Activated CD4-positive, alpha-beta T cell treated with anti-CD3 and anti-CD28 coated beads, Interleukin-2, amount 50 U/mL, for 48 hours (primary cell): ENCODE data around the gene NEU4.
A peak's percentile ranks its signal among the peaks of the same experiment; 100 is the strongest.
"Not testable (repeated sequence)": the region's sequence is repeated elsewhere in the genome, so short reads cannot be mapped to it uniquely, and the experiment has no call there.

Experiments
- DNase-seq, 2 experiments: peaks; one replicate each; pipeline ENCODE4 v3.0.0-alpha.2; 2020

Gene NEU4

GRCh38 chr2:241814393-241814642 lies 5.3 kb downstream of the NEU4 start:
- no peak for DNase-seq

- DNase-seq = no peak
Measured at GRCh38 chr2:241814643-241815476, 5.9 kb downstream of the NEU4 start.

GRCh38 chr2:241815477-241816430 lies 6.8 kb downstream of the NEU4 start:
- peak in 1 of 2 experiments; percentile 1 for DNase-seq

- DNase-seq = peak in 1 of 2 experiments; percentile 2
Measured at GRCh38 chr2:241816431-241817121, 7.6 kb downstream of the NEU4 start.

GRCh38 chr2:241817126-241817820 lies 8.3 kb downstream of the NEU4 start:
- peak in 1 of 2 experiments; percentile 24 for DNase-seq

- DNase-seq = not testable (repeated sequence)
Measured at GRCh38 chr2:241817821-241818215, 8.8 kb downstream of the NEU4 start.

DNA sequence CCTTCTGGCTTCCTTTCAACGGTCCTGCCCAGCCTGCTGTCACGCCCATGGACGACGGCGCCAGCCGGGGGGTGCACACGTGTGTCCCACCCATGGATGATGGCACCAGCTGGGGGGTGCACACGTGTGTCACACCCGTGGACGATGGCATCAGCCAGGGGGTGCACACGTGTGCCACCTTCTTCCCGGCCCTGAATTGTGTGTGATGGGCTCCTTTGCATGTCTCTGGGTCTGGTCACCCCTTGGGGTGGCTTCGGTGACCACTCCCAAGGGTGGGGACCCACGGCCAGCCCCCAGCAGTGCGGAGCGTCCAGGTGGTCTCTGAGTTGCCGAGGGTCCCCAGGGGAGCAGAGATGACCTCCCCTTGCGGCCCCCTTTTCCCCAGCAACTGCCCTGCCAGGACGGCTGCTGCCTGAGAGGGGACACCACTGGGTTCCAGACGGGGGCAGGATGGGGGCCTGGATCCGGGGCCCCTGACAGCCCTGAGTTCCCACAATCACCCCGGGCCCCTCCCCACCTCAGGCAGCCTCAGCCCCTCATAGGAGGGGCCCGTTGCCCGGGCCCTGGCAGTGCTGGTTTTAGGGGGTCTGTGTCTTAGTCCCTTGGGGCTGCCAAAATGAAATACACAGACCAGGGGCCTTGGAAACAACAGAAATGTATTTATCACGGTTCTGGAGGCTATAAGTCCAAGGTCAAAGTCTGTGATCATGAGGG lies 9.4 kb downstream of the NEU4 start:
- no peak for DNase-seq

DNA sequence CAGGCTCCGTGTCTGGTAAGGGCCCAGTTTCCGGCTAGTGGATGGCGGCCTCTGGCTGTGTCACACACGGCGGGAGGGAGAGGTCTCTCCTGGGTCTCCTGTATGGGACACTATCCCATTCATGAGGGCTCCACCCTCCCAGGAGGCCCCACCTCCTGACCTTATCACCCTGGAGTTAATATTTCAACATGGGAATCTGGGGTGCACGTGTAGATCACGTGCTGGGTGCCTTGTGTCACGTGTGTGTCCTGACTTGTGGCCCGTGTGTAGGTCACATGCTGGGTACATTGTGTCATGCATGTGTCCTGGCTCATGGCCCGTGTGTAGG lies 9.9 kb downstream of the NEU4 start:
- DNase-seq = no peak

DNA sequence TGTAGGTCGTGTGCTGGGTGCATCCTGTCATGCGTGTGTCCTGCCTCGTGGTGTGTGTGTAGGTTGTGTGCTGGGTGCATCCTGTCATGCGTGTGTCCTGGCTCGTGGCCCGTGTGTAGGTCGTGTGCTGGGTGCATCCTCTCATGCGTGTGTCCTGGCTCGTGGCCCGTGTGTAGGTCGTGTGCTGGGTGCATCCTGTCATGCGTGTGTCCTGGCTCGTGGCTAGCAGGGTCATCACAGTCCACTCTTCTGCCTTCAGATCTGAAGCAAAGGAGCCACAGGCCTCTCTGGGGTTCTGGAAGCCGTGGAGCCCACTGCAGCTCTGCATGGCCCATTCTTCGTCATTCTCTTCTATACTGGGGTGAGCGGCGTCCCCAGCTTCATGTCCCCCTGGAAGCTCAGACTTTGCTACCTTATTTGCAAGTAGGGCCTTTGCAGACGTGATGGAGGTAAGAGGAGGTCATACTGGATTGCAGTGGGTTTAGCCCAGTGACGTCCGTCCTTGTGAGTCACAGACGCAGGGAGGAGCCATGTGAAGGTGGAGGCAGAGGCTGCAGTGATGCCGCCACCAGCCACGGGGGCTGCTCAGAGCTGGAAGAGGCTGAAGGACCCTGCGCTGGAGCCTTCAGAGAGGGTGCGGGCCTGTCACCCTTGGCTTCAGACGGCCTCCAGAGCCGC lies 11.1 kb downstream of the NEU4 start:
- DNase-seq = peak in 1 of 2 experiments; percentile 2

GRCh38 chr2:241820625-241821384 lies 11.8 kb downstream of the NEU4 start:
- DNase-seq = peak in 1 of 2 experiments; percentile 1

- peak in 1 of 2 experiments; percentile 2 for DNase-seq
Measured at GRCh38 chr2:241821460-241822263, 12.7 kb downstream of the NEU4 start.

DNA sequence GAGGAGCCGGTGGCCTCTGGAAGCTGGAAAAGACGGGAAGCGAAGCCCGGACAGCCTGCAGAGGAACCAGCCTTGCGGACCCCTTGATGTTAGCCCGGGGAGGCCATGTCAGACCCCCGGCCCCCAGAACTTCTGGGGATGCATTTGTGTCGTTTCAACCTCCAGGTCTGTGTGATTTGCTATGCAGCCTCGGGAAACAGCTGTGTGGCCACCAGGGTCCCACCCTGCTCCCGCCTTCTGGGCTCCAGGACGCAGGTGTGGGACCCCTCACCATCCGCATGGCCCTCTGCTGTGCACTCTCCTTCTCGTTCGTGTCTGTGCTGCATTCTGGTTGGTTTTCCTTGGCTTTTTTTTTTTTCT lies 13.3 kb downstream of the NEU4 start:
- peak in 1 of 2 experiments; percentile 0 for DNase-seq

- not testable (repeated sequence) for DNase-seq
Measured at GRCh38 chr2:241823531-241824437, 14.8 kb downstream of the NEU4 start.

DNA sequence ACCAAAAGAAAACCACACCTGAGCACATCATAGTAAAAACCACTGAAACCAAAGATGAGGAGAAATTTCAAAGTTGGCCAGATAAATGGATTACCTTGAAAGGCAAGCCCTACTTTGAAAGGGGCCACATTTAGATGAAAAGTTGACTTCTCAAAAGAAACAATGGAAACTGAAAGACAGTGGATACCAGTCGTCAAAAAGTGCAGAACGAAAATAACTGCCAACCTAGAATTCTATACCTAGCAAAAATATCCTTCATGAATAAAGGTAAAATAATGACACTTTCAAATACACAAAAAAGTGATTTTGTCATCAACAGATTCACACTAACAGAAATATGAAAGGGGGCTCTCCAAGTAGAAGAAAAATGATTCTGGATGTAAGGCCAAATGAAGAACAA lies 18.4 kb downstream of the NEU4 start:
- no peak for DNase-seq

GRCh38 chr2:241833101-241833663 lies 24.2 kb downstream of the NEU4 start:
- DNase-seq = no peak

DNA sequence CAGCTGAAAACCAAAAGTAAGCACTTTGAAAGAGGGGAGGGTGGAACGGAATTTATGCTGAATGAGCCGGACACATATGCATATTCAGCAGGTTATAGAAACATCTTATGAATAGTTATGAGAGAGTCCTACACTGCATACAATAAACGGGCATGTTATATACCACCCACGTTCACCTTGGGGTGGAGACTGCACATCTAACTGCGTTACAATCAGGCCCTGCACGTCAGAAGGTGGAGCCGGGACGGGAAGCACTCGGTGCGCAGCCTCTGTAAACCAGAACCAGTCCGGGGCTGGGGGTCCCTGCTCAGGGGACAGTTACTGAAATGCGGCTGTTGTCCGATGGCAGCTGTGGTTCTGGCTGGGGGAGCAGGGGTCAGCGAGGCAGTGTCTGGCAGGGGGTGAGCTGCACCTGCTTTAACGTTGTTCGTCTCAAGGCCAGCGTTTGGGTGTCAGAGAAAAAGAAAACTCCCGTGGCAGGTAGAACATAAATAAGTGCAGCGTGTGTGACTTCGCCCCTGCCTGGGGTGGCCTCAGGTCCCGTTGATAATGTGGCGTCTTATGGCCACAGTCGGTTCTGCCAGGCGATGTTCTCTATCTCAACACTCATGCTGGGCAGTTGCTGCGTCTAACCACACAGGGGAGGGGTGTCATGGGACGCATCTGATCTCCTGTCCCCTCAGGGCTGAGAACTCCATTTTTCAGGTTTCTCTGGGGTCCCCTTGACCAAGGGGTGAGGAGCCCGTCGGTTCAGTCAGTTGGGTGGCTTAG lies 24.9 kb downstream of the NEU4 start:
- not testable (repeated sequence) for DNase-seq

DNA sequence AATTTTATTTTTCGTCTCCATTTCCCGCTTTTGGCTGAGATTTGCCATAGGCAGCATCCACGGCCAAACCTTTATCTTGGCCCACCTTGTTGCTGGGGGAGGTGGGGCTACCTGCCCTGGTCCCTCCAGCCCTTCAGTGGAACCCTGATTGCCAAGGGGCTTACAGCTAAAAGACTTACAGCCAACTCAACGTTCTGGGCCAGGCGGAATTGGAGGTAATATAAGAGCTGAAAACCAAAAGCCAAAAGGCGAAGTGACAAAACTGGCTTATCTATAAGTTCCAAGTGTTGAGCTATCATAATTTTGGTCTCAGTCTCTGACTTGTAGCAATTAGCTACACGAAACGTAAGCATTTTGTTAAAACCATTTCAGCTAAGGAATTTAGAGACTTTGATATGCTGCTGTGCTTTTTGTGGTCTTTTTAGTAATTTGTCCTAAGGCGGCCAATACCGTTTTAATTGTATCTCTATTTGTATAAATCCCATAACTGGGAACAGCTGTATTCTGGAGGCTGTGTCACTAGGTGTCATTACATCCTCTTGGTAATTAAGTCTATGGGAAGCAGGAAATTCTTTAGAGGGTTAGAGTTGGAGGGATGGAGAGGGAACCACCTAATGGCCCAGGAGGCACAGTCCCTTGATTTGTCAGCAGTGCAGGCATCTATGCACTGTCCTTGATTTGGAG lies 25.7 kb downstream of the NEU4 start:
- DNase-seq = no peak
